Endothelial cell of umbilical vein (primary cell): ENCODE results near the gene P2RY8. TPM values are rescaled to one million over a fixed set of nuclear protein-coding genes. Genes with fewer than 3 reads are reported as not detected.

Experiments
- BruUV-seq: library from RNA; stranded (reverse); fragments of 400-500 nt; replicated peaks from 2 replicates; lab custom pipeline; 2021; lab: Mats Ljungman, UMichigan
- CTCF ChIA-PET: fragments of 300-600, 350-600 bp; sonication (Branson Sonifier 250); formaldehyde crosslinking; loops from one replicate; lab custom pipeline; 2021; ENCODE audit warnings: antibody characterized with exemption, inconsistent platforms; lab: Charles Lee
- POLR2A ChIA-PET: fragments of 300-600, 350-600 bp; sonication (Branson Sonifier 250); formaldehyde crosslinking; loops from one replicate; lab custom pipeline; 2021; ENCODE audit warnings: antibody characterized with exemption, inconsistent platforms; lab: Charles Lee
- DNase-seq: peaks from one replicate; pipeline ENCODE4 v3.0.0-alpha.2; 2011; ENCODE audit warnings: low read depth, low spot score
- FAIRE-seq: peaks from 2 replicates; lab custom pipeline; 2011; peaks lifted over from hg19 to GRCh38; lab: Jason Lieb, UNC
- H2AFZ ChIP-seq: 2 replicates; pipeline ENCODE4 v1.6.0; 2012; ENCODE audit warnings: low read depth, low read length, control low read depth, inconsistent platforms
- H3K27ac ChIP-seq: 2 replicates; pipeline ENCODE4 v1.5.1; 2011; ENCODE audit warnings: low read depth, mild to moderate bottlenecking, control low read depth, low read length, moderate library complexity; ENCODE audit not compliant: insufficient read depth
- H3K27me3 ChIP-seq, 2 experiments: 2 replicates each; pipeline versions ENCODE4 v1.6.0 to v1.6.1; 2011; ENCODE audit warnings: low read length in 2 of 2, mixed read lengths in 1 of 2; ENCODE audit not compliant: control insufficient read depth in 2 of 2, insufficient read depth in 2 of 2
- H3K36me3 ChIP-seq, 2 experiments: 2 replicates in 1 of 2; 3 replicates in 1 of 2; pipeline ENCODE4 v1.5.1; 2011; ENCODE audit warnings: low read length in 2 of 2, mild to moderate bottlenecking in 1 of 2, moderate library complexity in 1 of 2; ENCODE audit not compliant: control insufficient read depth in 2 of 2, insufficient read depth in 2 of 2; ENCODE audit errors: extremely low read depth in 1 of 2
- H3K4me1 ChIP-seq: 3 replicates; pipeline ENCODE4 v1.5.1; 2011; ENCODE audit warnings: mild to moderate bottlenecking, low read length; ENCODE audit not compliant: control insufficient read depth, insufficient read depth; ENCODE audit errors: extremely low read depth
- H3K4me2 ChIP-seq: 2 replicates; pipeline ENCODE4 v1.6.1; 2011; ENCODE audit warnings: low read length, control low read depth, mixed read lengths; ENCODE audit not compliant: insufficient read depth
- H3K4me3 ChIP-seq, 3 experiments: fragments of 200-600 bp in 1 of 3; sonication (generic), shearing (Covaris generic) in 1 of 3; replicated peaks in 1 of 3; 2 replicates each; pipeline ENCODE4 v1.5.1; 2011 to 2016; ENCODE audit warnings: control low read depth in 3 of 3, low read length in 3 of 3, mild to moderate bottlenecking in 2 of 3, inconsistent platforms in 1 of 3, low read depth in 1 of 3, moderate library complexity in 1 of 3; ENCODE audit not compliant: insufficient read depth in 1 of 3
- H3K79me2 ChIP-seq: 2 replicates; pipeline ENCODE4 v1.6.0; 2012; ENCODE audit warnings: low read length, inconsistent platforms; ENCODE audit not compliant: control insufficient read depth, insufficient read depth
- H3K9ac ChIP-seq: replicated peaks from 2 replicates; pipeline ENCODE3; 2011; ENCODE audit warnings: low read length, control low read depth; ENCODE audit not compliant: insufficient read depth; ENCODE audit errors: extremely low read depth
- H3K9me1 ChIP-seq: replicated peaks from 3 replicates; pipeline ENCODE4 v1.6.0; 2011; ENCODE audit warnings: mild to moderate bottlenecking, low read length; ENCODE audit not compliant: control insufficient read depth, insufficient read depth; ENCODE audit errors: extremely low read depth
- H3K9me3 ChIP-seq: replicated peaks from 2 replicates; pipeline ENCODE4 v1.5.1; 2012; ENCODE audit warnings: low read length, inconsistent platforms; ENCODE audit not compliant: control insufficient read depth, insufficient read depth
- H4K20me1 ChIP-seq: replicated peaks from 2 replicates; pipeline ENCODE3; 2011; ENCODE audit warnings: mild to moderate bottlenecking, low read length; ENCODE audit not compliant: control insufficient read depth, insufficient read depth; ENCODE audit errors: extremely low read depth
- EZH2 ChIP-seq: IDR thresholded peaks from 2 replicates; pipeline ENCODE4 v1.6.1; 2012; ENCODE audit warnings: borderline replicate concordance, low read depth, mild to moderate bottlenecking, moderate library complexity, low read length, inconsistent platforms; ENCODE audit not compliant: severe bottlenecking
- FOS ChIP-seq: IDR thresholded peaks from 2 replicates; pipeline ENCODE4 v1.6.1; 2011; ENCODE audit warnings: mild to moderate bottlenecking, low read length, moderate library complexity, borderline replicate concordance; ENCODE audit not compliant: insufficient read depth
- GATA2 ChIP-seq: IDR thresholded peaks from 2 replicates; pipeline ENCODE4 v1.7.0; 2011; ENCODE audit warnings: low read depth, mild to moderate bottlenecking, moderate library complexity, mixed read lengths, low read length; ENCODE audit not compliant: insufficient read length, insufficient read depth
- JUN ChIP-seq: IDR thresholded peaks from 2 replicates; pipeline ENCODE4 v1.6.1; 2011; ENCODE audit warnings: borderline replicate concordance, low read depth; ENCODE audit not compliant: insufficient read length, insufficient read depth
- MYC ChIP-seq: IDR thresholded peaks from one replicate; pipeline ENCODE4 v1.6.1; 2011; ENCODE audit warnings: mild to moderate bottlenecking, low read depth, low read length
- POLR2A ChIP-seq: IDR thresholded peaks from 2 replicates; pipeline ENCODE4 v1.6.1; 2012; ENCODE audit warnings: low read depth, mild to moderate bottlenecking, control low read depth, low read length
- POLR2AphosphoS5 ChIP-seq: IDR thresholded peaks from 2 replicates; pipeline ENCODE4 v1.6.1; 2012; ENCODE audit warnings: low read depth, mild to moderate bottlenecking, control low read depth, low read length, moderate library complexity; ENCODE audit not compliant: insufficient read depth
- dilution Hi-C: fragments of 300-500 bp; cut with MboI; formaldehyde crosslinking; loops from one replicate; pipeline ENCODE4 v1.15.0; 2019; ENCODE audit warnings: low sequenced_read_pairs; ENCODE audit not compliant: extremely low pct_ligation_motif_present
- intact Hi-C: fragments of 100-400 bp; cut with micrococcal nuclease; formaldehyde crosslinking; loops from one replicate; pipeline ENCODE4 v1.10.0; 2022
- polyA plus RNA-seq, 4 experiments: library from polyadenylated mRNA; depleted of rRNA in 3 of 4; stranded (reverse) in 3 of 4; unstranded in 1 of 4; fragments of >200 nt; gene quantifications; 2 replicates each; pipeline versions ENCODE4 v1.2.1 to v1.2.3, GENCODE V29; 2011 to 2012; ENCODE audit warnings: missing spikeins in 1 of 4
- total RNA-seq: library from RNA; stranded (reverse); gene quantifications from 2 replicates; pipeline ENCODE4 v1.2.3, GENCODE V29; 2021
- TF ChIP-seq, protein P1 (sequence below): IDR thresholded peaks from 2 replicates; pipeline ENCODE4 v1.6.1; 2011; ENCODE audit not compliant: insufficient read depth, insufficient read length
- TF ChIP-seq, protein P2 (sequence below), 2 donors: IDR thresholded peaks; 1 replicate in 1 of 2; 2 replicates in 1 of 2; pipeline ENCODE4 v1.5.1; 2011; ENCODE audit warnings: low read length in 2 of 2, mild to moderate bottlenecking in 2 of 2, moderate library complexity in 2 of 2, control low read depth in 1 of 2, inconsistent platforms in 1 of 2, low read depth in 1 of 2; ENCODE audit not compliant: insufficient read depth in 1 of 2; ENCODE audit errors: extremely low read depth in 1 of 2

Gene P2RY8
- total and polyA plus RNA-seq, 2 donors (not counting 3 experiments of a cell fraction or from before 2014, with no cell fraction given), result not detected

DNA sequence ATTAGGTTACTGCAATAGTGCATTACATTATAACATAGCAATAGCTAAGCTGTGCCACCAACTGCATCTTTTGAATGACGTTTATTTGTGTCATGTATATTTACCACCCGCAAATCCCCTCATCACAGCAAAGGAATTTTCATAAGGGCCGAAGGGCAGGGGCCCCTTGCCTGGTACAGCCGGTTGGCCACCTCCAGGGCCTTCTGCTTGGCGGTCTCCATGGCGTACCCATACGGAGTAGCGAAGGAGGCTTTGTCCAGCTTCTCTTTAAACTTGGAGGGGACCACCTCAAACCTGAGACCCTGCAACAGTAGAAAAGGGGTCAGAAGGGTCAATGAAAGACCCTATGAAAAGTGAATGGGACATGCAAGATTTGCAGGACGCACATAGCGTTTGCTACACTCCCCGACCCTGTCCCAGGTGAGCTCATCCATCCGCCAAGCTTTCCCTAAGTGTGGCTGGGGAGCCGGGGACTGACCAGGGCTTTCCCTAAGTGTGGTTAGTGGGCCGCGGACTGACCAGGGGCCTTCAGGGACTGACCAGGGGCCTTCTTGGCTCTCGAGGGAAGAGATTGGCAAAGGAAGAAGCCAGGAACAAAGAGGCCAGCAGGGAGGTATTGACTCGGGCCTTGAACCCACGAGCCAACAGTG lies 94.8 kb downstream of the P2RY8 start:
- POLR2A ChIA-PET, result no interaction called here
- BruUV-seq, result no TSS peak
- no peaks in the 10 kb centered on the region for H4K20me1 ChIP-seq
- H3K4me1 ChIP-seq, result no peaks in the 10 kb centered on the region
- FAIRE-seq (no peak), DNase-seq (no peak)
- no peaks in the 10 kb centered on the region for H3K27me3 ChIP-seq
- H3K9ac ChIP-seq, result no peak overlapping the region
- no peak overlapping the region for H2AFZ ChIP-seq
- peaks cover 0 to 1% of the 10 kb centered on the region in 2 experiments for H3K36me3 ChIP-seq
- no peaks in the 10 kb centered on the region for H3K9me3 ChIP-seq
- no peak overlapping the region for H3K27ac ChIP-seq
- no peak overlapping the region for H3K4me3 ChIP-seq
- intact Hi-C loops (no loop called here), dilution Hi-C loops (no loop called here)
- CTCF ChIA-PET, result no interaction called here
- H3K79me2 ChIP-seq, result peaks cover 2% of the 10 kb centered on the region
- H3K9me1 ChIP-seq, result no peaks in the 10 kb centered on the region
- H3K4me2 ChIP-seq, result no peak overlapping the region
- TF ChIP-seq POLR2A, result no peak
- TF ChIP-seq EZH2, result no peak

DNA sequence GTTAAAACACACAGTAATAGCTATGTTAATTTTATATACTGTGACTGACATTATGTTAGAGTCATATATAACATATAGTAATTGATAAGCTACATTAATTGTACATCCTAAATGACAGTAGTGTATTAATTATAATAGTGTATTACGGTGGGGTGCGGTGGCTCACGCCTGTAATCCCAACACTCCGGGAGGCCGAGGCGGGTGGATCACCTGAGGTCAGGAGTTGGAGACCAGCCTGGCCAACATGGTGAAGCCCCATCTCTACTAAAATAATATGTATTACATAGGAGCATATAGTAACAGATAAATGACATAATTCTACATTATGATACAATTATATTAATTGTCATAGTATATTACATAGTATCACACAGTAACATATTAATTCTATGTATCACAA lies 96.5 kb downstream of the P2RY8 start:
- Histone ChIP-seq H3K9ac (no peak overlapping the region), H3K9me3 (no peaks in the 10 kb centered on the region), H3K79me2 (no peaks in the 10 kb centered on the region), H4K20me1 (no peaks in the 10 kb centered on the region), H3K4me1 (no peaks in the 10 kb centered on the region), H2AFZ (no peak overlapping the region), H3K27ac (no peak overlapping the region), H3K4me2 (no peak overlapping the region), H3K4me3 (no peak overlapping the region), H3K27me3 (no peaks in the 10 kb centered on the region), H3K36me3 (peaks cover 0 to 8% of the 10 kb centered on the region in 2 experiments), H3K9me1 (no peaks in the 10 kb centered on the region)
- TF ChIP-seq MYC (no peak), GATA2 (no peak), POLR2AphosphoS5 (no peak), POLR2A (no peak), JUN (no peak), EZH2 (no peak), FOS (no peak)
- TF ChIP-seq, protein P1, sequence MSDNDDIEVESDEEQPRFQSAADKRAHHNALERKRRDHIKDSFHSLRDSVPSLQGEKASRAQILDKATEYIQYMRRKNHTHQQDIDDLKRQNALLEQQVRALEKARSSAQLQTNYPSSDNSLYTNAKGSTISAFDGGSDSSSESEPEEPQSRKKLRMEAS, result no peak
- TF ChIP-seq, protein P2, sequence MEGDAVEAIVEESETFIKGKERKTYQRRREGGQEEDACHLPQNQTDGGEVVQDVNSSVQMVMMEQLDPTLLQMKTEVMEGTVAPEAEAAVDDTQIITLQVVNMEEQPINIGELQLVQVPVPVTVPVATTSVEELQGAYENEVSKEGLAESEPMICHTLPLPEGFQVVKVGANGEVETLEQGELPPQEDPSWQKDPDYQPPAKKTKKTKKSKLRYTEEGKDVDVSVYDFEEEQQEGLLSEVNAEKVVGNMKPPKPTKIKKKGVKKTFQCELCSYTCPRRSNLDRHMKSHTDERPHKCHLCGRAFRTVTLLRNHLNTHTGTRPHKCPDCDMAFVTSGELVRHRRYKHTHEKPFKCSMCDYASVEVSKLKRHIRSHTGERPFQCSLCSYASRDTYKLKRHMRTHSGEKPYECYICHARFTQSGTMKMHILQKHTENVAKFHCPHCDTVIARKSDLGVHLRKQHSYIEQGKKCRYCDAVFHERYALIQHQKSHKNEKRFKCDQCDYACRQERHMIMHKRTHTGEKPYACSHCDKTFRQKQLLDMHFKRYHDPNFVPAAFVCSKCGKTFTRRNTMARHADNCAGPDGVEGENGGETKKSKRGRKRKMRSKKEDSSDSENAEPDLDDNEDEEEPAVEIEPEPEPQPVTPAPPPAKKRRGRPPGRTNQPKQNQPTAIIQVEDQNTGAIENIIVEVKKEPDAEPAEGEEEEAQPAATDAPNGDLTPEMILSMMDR (IDR thresholded peaks at IDR 0.05; ENCODE audit: extremely low read depth in 1 of 2, insufficient read depth in 1 of 2, low read depth in 1 of 2, low read length in 2 of 2), result no peak
- intact Hi-C loops (no loop called here), dilution Hi-C loops (no loop called here)
- ChIA-PET POLR2A (no interaction called here), CTCF (no interaction called here)
- no peak for DNase-seq
- no TSS peak for BruUV-seq
- FAIRE-seq, result no peak
